GM19240 (cell line): ENCODE data around the gene BNC2.

Experiments
- DNase-seq: peaks from one replicate; pipeline ENCODE4 v3.0.0; 2011; ENCODE audit warnings: low spot score; ENCODE audit not compliant: insufficient read length

Gene BNC2

DNA sequence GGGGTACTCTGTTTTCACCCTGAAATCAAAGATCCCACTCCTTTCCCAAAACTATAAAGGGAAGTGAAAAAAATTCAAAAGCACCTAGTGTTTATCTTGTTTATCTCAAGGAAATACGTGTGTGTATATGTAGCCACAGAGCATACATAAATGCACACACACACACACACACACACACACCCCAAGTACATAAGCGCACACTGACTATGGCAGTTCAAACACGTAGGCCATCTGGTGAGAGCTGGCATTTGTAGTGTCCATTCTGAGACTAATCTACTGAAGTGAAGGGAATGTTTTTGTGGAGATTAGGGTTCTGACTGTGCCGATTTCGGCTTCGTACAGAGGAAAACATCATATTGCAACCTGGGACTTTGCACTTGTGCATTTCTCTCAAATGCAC lies 451.7 kb downstream of the BNC2 start:
- DNase-seq = no peak

DNA sequence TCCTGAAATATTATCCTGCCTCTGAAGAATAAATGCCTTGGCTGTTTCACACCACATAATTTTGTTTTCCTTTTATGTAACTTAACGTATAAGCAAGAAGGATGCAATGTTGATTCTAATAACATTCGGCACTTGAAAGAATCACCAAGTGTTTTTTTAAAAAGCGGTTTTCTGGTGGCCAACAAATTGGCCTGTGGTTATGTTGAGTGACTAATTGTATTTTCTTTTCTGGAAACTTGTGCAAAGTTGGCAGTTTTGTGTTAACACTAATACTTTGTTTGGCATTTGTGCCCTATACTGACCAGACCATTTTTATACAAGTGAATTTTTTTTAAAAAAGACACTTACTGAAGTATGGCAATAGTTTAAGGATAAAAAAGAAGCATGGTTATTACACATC lies 452.7 kb downstream of the BNC2 start:
- no peak for DNase-seq

DNA sequence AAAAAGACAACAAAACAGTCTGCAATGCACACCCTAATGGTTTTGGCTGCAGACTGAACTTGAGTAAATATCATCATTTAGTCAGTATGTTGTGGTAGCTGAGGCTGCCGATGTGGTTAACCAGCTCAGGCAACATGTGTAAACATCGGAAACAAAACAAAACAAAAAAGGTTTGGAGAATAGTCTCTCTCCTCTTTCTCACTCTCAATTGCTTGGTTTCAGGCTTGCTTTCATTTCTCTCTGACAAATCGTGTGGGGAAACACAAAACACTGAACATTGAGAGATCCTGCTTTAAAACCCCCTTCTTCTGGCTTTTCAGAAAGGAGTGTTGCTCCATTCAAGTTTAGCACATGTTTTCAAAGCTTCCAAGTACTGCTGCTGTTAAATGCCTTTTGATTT lies 453.3 kb downstream of the BNC2 start:
- no peak for DNase-seq

DNA sequence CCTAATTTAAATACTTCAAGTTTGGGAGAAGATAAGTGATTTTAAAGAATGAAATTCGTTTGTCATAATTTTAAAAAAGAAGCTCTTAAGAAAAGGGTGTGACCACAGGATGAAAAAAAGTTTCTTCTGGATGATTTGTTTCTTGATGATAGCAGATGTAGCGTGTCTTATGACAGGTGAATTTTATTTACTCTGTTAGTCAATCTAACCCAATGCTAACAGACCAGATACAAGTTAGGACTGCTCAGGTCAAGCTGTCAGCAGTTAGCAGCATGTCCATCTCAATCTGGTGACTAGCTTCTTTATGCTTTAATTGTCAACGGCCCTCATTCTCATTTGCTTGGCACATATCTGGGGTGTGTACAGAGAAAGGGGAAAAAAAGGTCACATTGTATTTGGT lies 456.0 kb downstream of the BNC2 start:
- DNase-seq = no peak

DNA sequence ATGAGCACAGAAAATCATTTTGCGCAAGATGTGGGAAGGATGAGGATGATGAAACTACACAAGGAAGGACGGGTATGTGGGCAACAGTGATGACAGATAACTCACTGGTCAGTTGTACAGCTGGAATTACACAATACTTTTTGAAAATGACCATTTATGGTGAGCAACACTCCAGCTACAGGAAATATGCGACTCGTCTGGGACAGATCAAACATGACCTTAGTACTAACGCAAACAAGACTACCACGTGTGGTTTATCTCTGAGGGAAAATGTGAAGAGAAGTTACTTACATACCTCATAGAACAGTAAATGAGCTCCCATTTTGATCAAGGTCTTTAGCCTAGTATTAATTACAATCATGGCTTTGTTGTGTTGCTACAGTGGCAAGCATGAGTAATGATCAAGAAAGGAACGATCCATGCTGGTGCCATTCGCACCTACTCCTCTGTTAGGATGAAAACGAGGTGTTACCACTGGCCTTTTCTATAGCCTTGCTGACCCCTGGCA lies 456.9 kb downstream of the BNC2 start:
- DNase-seq = no peak

DNA sequence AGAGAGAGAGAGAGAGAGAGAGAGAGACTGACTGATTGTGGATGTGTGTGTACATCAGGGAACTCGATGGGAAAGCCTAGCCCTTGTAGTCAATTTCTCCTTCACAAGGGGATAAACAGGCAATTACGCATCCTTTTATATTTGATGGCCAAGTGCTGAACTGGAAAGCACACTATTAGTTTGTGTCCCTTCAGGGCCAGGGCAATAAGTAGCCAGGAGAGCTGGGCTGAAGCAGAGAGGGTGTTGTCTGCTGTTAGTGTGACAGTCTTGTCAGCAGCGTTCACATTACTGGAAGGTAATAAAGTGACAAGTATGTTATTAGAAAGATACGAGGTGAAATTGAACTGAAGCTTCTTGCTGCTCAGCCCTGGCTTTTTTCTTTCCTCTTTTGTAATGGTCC lies 457.7 kb downstream of the BNC2 start:
- DNase-seq = no peak

DNA sequence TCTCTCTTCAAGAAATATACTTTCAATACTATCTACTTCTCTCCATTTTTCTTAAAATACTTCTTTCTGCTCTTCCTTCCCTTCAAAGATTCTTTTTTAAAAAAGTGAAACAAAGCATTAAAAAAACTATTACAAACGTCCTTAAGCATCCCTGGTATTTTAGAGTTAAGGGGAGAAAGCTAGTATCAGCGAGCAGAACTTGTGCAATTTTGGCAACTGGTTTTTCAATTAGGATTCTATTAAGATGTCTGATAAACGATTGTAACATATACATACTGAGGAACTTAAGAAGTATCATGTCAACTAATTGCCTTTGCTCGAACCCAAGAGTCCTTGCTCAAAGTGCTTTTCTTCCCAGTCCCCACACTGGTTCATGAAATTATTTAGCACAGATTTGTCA lies 459.2 kb downstream of the BNC2 start:
- DNase-seq = no peak

DNA sequence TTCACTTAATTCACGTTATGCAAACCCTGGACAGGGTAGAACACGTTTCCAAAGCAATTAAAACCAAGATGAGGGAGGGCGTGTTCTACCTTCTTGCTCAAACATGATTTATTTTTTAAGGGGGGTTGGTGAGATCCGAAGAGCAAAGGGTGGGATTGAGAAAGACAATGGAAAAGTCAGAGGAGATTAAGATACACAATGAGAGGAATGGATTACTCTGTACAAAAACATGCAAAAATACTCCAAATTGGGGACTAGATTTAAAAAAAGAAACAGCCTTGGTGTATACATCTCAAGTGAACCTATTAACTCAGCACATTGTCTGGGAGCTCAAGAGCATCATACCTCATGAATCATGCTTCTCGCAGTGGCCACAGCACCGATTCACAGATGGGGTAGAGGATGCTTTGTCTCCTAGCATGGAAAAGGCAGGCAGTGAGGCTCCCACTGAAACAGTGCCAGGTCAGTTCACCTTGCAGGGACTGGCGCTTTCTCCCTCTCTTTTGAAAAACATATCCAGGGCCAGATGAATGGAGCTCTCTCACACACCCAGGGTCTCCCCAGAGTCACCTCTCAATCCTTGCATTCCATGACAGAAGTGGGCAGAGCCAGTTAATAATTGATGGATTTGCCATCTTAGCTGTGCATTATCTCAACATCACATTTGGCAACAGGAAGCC lies 459.7 kb downstream of the BNC2 start:
- DNase-seq = no peak

DNA sequence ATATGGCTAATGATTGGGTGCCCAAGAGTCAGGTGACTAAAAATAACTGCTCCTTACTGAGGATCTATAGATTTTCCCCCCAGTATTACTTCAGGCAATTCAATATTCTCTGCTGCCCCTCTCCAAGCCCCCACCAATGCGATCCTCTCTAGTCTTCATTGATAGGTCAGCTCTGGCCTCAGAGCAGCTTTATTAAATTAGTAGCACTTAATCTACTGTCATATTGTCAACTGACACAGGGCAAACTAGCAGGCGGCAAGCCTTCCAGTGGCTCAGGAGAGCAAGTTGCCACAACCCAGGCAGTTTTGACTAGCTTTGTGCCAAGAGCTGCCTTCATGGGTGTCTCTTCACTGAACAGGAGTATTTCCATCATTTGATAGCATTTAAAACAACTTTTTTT lies 462.9 kb downstream of the BNC2 start:
- DNase-seq = no peak

DNA sequence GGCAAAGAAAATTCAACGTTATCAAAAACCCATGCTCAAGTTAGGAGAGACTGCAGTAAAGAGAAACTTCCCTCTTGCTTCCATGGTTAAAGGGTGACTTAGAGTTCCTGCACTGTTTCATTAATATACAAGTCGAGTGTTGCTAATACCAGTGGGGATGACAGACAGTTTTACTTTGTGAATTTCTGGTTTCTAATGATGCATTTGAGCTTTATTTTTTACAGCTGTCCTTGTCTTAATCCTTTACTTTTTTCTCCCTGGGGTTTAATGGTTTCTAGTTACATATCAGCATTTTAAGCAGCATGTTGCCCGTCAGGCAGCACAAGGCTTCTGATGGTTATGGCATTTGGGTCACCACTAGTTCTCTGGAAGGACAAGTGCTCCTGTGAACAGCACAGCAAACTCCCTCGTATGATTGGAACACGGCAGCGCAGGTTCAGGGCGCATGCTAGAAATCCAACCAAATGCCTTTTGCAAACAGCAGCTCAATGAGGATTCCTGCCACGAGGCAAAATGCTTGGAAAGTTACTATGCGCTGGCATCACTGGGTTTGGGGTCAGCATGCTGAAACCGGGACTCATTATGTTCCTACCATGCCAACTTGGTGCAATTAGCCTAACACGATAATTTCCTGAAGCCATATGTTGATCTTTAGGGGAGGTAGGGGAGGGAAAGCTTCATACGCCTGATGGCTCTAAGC lies 463.8 kb downstream of the BNC2 start:
- no peak for DNase-seq

DNA sequence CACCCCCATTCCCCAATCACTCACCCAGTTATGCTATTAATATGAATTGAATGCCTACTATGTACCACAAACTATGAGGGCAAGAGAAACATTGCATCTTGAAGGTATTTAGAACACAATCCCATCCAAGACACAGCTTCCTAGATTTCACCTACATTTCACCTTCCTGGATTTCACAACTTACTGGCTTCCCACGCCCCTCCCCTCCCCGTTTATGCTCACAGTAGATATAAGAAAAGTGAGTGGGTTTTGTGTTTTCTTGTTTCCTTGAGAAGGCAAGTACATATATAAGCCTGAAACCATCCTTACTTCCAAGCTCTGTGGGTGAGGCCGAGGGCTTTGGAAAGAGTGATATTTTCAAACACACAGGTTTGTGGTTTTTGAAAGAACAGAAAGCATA lies 465.0 kb downstream of the BNC2 start:
- no peak for DNase-seq

DNA sequence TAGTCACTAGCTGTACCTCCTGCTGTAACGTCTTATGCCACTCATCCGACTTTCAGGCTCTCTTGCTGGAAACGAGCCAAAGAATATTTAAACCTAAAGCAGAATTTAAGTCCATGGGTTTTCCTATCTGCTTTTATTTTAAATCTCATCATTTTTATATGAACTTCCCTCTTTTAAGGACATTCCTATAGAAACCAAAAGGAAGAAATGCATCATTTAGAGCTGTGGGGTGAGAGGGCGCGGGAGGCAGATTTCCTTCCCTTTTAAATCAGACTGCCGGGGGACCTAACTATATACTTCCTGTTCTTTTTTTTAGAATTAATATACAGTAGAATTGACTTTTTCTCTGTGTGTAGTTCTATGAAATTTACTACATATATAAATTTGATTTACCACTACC lies 468.8 kb downstream of the BNC2 start:
- no peak for DNase-seq

DNA sequence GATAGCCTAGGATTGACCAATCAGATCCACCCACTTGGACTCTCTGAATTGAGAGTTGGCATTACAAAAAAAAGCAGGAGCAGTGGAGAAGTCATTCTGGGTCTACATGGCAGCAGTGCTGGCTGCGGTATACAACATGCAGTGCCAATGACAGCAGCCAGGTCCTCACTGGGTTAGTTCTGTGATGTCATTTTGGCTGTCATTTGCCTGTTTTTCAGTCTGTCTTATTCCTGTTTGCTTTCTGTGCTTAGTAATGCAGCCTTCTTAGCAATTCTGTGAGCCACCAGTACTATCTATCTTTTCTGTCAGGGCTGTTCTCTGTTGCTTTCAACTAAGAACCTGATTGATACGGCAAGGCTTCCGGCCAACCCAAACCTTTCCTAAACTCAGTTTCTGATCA lies 471.8 kb downstream of the BNC2 start:
- DNase-seq = no peak

DNA sequence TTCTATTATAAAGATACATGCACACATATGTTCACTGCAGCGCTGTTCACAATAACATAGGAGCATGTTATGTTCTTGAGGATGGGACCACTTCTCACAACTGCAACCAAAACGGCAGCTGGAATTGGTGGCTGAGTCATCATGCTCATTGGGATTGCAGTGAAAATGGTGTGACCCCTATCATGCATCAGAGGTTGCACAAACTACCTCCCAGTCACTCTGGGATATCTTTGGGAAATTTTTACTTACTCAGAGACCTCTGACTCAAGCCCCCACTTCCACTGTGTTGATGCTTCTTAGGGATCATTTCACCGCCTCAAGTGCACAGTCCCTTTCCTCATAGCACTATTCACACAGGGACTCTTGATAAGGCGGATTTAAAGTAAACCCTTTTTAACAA lies 474.1 kb downstream of the BNC2 start:
- DNase-seq = no peak

DNA sequence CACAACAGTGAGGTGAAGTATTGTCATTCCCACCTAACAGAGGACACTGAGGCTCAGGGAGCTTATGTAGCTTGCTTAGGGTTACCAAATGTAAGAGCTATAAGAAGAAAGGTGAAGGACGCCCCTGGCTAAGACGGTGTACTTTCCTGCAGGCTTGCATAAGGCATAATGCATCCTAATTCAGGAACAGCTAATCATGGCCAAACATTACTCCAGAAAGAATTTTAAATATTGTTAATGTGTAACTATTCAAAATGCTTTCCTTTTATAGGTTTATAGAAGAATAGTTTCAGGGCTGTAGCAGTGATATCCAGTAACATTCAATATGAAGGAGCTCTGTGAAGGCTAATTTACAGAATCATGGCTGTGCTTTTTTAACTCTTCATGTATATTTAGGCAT lies 479.1 kb downstream of the BNC2 start:
- no peak for DNase-seq

DNA sequence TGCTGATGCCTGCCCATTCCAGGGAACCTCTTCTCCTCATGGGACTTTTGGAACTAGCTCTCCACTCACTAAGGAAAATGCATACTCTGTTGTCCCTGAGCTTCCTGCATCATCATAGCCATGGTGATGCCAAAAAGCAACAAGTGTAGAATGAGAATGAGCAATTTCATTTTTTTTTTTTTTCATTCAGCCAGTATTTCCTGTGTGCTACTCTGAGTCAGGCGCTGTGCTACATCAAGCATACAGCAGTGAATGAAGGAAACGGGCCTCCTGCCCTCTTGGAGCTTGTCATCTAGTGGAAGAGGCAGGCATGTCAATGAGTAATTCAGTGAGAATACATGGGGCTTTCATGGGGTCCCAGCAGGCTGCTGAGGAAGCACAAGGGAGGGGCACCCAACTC lies 483.1 kb downstream of the BNC2 start:
- no peak for DNase-seq

DNA sequence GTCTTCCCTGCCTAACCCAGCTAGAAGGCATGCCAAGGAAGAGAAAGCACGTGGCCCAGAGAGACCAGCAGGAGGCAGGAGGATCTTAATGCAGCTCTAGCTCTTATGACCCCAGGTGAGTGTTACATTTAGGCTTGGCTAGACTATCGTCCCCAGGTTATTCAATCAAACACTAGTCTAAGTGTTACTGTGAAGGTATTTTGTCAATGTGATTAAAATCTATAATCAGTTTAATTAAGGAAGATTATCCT lies 483.7 kb downstream of the BNC2 start:
- no peak for DNase-seq

DNA sequence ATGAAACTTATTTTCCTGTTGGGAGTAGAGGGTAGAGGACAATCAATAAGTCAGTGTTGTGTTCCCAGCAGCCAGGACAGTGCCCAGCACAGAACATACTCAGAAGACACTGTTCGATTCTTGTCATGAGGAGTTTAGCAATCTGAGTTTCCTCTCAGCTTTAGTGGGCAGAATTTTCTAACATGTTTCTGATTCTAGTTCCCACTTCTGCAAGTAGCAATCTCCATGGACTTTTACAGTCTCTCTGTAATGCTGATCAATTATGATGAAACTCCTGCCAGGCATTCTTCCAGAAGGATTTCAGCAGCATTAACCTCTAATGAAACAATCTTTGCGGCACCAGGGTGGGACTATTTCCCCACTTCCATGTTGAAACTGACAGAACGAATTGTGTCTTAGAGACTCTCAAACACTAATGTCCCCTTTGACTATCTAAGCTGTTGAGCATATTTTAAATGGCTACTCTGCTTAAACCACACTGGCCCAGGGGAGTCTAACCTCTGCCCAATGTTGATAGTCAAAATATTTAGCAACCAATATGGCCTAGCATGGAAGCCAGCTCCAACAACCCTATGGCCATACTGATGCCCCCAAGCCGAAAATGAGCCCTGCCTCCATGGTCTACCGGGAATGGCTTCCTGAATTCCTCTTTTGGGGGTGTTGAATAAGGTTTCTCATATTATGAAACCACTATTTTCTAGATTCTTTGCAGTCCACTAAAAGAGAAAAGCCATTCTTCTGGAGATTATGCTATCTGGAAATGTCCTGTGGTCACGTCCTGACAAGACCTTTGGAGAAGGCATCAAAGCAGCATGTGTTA lies 484.3 kb downstream of the BNC2 start:
- no peak for DNase-seq

DNA sequence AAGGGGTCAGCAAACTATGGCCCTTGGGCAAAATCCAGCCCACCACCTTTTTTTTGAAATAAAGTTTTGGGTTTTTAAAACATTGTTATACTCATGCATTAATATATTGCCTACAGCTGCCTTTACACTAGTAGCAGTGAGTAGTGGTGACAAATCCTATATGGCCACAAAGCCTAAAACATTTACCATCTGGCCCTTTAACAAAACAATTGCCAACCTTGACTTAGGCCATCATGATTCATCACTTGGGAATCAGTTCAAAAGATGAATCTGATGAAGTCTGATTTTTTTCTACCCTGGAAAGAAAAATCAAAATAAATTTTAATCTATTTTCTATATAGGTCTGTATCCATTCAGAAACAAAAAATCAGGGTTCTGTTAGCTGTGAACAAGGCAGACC lies 484.9 kb downstream of the BNC2 start:
- no peak for DNase-seq

DNA sequence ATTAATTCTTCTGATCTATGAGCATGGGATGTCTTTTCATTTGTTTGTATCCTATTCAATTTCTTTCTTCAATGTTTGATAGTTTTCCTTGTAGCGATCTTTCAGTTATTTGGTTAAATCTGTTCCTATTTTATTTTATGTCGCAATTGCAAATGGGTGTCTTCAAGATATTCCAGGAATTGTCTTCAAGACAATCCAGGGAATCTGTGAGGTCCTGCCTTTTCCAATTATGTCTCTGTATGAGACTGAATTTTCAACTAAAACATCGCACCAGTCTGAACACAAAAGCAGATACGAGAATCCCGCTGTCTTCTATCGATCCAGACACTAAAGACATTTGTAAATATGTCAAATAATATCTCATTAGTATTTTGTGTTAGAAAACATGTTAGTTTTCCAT lies 485.5 kb downstream of the BNC2 start:
- DNase-seq = no peak

DNA sequence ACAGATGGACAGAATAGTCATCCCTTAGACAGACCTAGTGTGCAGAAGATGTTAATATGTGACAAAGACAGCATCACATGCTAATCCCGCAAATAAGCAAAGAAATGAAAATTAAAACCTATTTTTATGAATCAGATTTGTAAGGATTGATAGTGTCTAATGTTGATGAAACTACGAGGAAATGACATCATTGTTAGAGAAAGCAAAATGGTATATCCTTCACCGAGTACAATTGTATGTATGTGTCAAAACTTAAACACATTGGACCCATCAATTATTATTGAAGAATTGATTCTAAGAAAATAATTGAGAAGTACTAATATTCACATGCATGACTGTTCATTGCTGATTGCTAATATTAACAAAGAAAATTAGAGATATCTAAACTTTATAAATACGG lies 493.2 kb downstream of the BNC2 start:
- no peak for DNase-seq

DNA sequence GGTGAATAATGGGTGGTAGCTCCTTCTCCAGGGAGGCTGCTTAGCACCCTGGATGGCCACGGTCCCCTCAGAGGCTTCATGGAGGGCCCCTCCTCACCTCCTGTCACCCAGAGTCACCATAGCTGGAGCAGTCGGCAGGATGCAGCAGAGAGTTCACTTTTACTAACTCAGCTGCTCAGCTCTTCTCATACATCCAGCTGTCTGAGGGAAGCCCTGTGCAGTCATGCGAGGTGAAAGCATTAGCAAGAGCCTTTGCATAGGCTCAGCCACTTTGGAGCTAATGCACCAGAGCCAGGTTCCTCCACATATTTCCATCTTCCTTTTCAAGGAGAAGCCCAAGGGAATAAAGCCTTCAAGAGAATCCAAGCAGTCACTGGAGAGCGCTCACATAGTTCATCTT lies 499.2 kb downstream of the BNC2 start:
- DNase-seq = no peak

DNA sequence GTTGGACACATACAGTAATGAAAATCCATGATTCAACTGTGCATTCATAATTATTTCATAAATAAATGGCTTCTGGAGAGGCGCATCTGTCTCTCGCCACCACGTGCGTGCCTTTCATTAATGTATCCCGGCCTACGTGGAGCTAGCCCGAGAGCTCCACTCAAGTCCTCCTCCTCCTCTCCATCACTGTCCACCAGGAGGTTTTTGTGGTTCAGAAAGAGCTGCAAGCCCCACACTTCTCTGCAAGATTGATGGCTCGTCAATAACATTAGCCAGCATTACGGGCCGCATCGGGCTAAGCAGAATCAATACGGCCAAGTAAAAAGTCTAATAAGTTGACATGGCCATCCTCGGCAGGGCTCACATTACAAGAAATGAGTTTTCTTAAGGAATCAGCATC lies 499.8 kb downstream of the BNC2 start:
- no peak for DNase-seq
